NT2/D1 (cell line): ENCODE data around the gene UNC13C.

Experiments
- DNase-seq: peaks from one replicate; pipeline ENCODE4 v3.0.0-alpha.2; 2011; ENCODE audit warnings: low read depth, low spot score
- H3K27me3 ChIP-seq: 2 replicates; pipeline ENCODE4 v1.6.0; 2011; ENCODE audit warnings: mild to moderate bottlenecking; ENCODE audit not compliant: insufficient read length, insufficient read depth
- H3K36me3 ChIP-seq: 2 replicates; pipeline ENCODE4 v1.6.1; 2011; ENCODE audit warnings: mild to moderate bottlenecking, low read length, mixed read lengths; ENCODE audit not compliant: insufficient read depth, insufficient read length
- H3K4me1 ChIP-seq: 2 replicates; pipeline ENCODE4 v1.5.1; 2011; ENCODE audit not compliant: insufficient read depth, insufficient read length
- H3K4me3 ChIP-seq: 2 replicates; pipeline ENCODE4 v1.5.1; 2011; ENCODE audit warnings: low read depth; ENCODE audit not compliant: insufficient read length
- H3K9ac ChIP-seq: 2 replicates; pipeline ENCODE4 v1.6.0; 2011; ENCODE audit warnings: low read depth; ENCODE audit not compliant: insufficient read length
- H3K9me3 ChIP-seq: 2 replicates; pipeline ENCODE4 v1.5.1; 2011; ENCODE audit warnings: mild to moderate bottlenecking, low read length; ENCODE audit not compliant: insufficient read depth
- SUZ12 ChIP-seq: IDR thresholded peaks from 2 replicates; pipeline ENCODE4 v1.6.1; 2011; ENCODE audit not compliant: insufficient read length, insufficient read depth; ENCODE audit errors: extremely low read depth
- YY1 ChIP-seq: IDR thresholded peaks from 2 replicates; pipeline ENCODE4 v1.6.1; 2011; ENCODE audit not compliant: insufficient read length, insufficient read depth
- ZNF274 ChIP-seq: IDR thresholded peaks from 2 replicates; pipeline ENCODE4 v1.6.1; 2011; ENCODE audit warnings: mild to moderate bottlenecking, low read depth, low read length

UNC13C gene

GRCh38 chr15:53984221-53984620 lies 6.0 kb downstream of the UNC13C start:
- H3K4me3 ChIP-seq, result no peak overlapping the region
- no peaks in the 10 kb centered on the region for H3K9me3 ChIP-seq
- H3K4me1 ChIP-seq, result no peaks in the 10 kb centered on the region
- TF ChIP-seq YY1 (no peak), ZNF274 (no peak), SUZ12 (no peak)
- H3K9ac ChIP-seq, result no peak overlapping the region
- H3K27me3 ChIP-seq, result peaks cover 4% of the 10 kb centered on the region
- DNase-seq, result no peak
- no peaks in the 10 kb centered on the region for H3K36me3 ChIP-seq

GRCh38 chr15:53985562-53985961 lies 7.3 kb downstream of the UNC13C start:
- Histone ChIP-seq H3K9ac (no peak overlapping the region), H3K4me3 (no peak overlapping the region), H3K27me3 (no peaks in the 10 kb centered on the region), H3K9me3 (no peaks in the 10 kb centered on the region), H3K4me1 (no peaks in the 10 kb centered on the region), H3K36me3 (no peaks in the 10 kb centered on the region)
- DNase-seq, result no peak
- no peak for TF ChIP-seq ZNF274
- TF ChIP-seq YY1, result no peak
- TF ChIP-seq SUZ12, result no peak

GRCh38 chr15:53987480-53987879 lies 9.2 kb downstream of the UNC13C start:
- Histone ChIP-seq H3K4me1 (no peaks in the 10 kb centered on the region), H3K27me3 (no peaks in the 10 kb centered on the region), H3K36me3 (no peaks in the 10 kb centered on the region), H3K9me3 (no peaks in the 10 kb centered on the region), H3K9ac (no peak overlapping the region), H3K4me3 (no peak overlapping the region)
- TF ChIP-seq SUZ12 (no peak), YY1 (no peak), ZNF274 (no peak)
- DNase-seq, result no peak

GRCh38 chr15:54007256-54007655 lies 29.0 kb downstream of the UNC13C start:
- H3K4me3 ChIP-seq, result no peak overlapping the region
- TF ChIP-seq SUZ12 (no peak), YY1 (no peak), ZNF274 (no peak)
- no peaks in the 10 kb centered on the region for H3K9me3 ChIP-seq
- no peak for DNase-seq
- no peaks in the 10 kb centered on the region for H3K4me1 ChIP-seq
- H3K36me3 ChIP-seq, result no peaks in the 10 kb centered on the region
- no peak overlapping the region for H3K9ac ChIP-seq
- no peaks in the 10 kb centered on the region for H3K27me3 ChIP-seq

DNA sequence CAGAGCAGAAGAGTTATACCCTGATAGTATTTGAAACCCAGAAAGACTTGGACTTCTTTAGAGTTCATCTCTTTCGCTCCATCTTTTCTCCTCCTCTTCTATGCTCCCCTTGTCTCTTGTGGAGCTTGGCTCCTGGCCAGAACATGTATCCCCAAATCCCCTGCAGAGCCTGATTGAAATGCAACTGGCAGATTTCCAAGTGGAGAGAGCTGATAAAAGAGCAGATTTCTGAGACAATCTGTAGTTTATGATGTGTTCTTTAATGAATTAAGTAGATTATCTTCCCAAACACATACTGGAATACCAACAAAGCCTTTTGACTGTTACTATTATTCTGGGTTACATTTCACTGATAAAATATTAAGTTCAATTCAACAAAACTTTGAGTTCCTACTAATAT lies 33.4 kb downstream of the UNC13C start:
- Histone ChIP-seq H3K9me3 (no peaks in the 10 kb centered on the region), H3K4me3 (no peak overlapping the region), H3K27me3 (no peaks in the 10 kb centered on the region), H3K9ac (no peak overlapping the region), H3K36me3 (no peaks in the 10 kb centered on the region), H3K4me1 (no peaks in the 10 kb centered on the region)
- TF ChIP-seq YY1 (no peak), SUZ12 (no peak), ZNF274 (no peak)
- no peak for DNase-seq

GRCh38 chr15:54014067-54014655 lies 35.9 kb downstream of the UNC13C start:
- Histone ChIP-seq H3K27me3 (no peaks in the 10 kb centered on the region), H3K9ac (no peak overlapping the region), H3K36me3 (no peaks in the 10 kb centered on the region), H3K4me1 (no peaks in the 10 kb centered on the region), H3K9me3 (no peaks in the 10 kb centered on the region), H3K4me3 (no peak overlapping the region)
- no peak for DNase-seq
- TF ChIP-seq YY1 (no peak), ZNF274 (no peak), SUZ12 (no peak)

DNA sequence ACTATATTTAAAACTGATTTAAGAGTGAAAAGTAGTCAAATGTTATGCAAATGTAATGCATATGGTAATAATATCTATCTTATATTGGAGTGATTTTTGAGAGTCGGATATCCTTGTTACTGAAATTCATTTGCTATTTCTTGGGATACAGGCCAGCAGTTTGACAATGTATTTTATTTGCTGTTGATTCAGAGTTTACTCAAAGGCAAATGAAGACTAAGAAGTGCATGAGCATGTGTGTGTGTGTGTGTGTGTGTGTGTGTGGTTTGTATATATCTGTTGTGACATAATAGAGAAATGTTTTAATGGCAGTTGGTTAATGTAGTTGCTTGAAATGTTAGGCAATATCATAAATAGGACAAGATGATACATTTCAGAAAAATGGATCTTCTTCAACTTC lies 39.0 kb downstream of the UNC13C start:
- no peak overlapping the region for H3K4me3 ChIP-seq
- DNase-seq, result no peak
- no peak overlapping the region for H3K9ac ChIP-seq
- TF ChIP-seq ZNF274 (no peak), SUZ12 (no peak), YY1 (no peak)
- no peaks in the 10 kb centered on the region for H3K4me1 ChIP-seq
- H3K27me3 ChIP-seq, result no peaks in the 10 kb centered on the region
- H3K9me3 ChIP-seq, result no peaks in the 10 kb centered on the region
- no peaks in the 10 kb centered on the region for H3K36me3 ChIP-seq
